ENCODE results near the gene UHRF1. TPM values are rescaled to one million over a fixed set of nuclear protein-coding genes. Genes with fewer than 3 reads are reported as not detected.
"Not testable (repeated sequence)": the region's sequence is repeated elsewhere in the genome, so short reads cannot be mapped to it uniquely, and the experiment has no call there.

The UHRF1 gene
- total RNA-seq, 1 donor from 2014 or later: 141 TPM

GRCh38 chr19:4897146-4897545 is 12.2 kb upstream of the UHRF1 start:
- intact Hi-C loops (cut with micrococcal nuclease): no loop called here

- intact Hi-C loops (cut with micrococcal nuclease): not testable (repeated sequence)
Measured at GRCh38 chr19:4900879-4901278, 8.4 kb upstream of the UHRF1 start.

GRCh38 chr19:4902796-4903195 is 6.5 kb upstream of the UHRF1 start, which contains the start of gene ARRDC5:
Gene ARRDC5 (minus strand): TSS chr19:4902896. CDS start chr19:4902825, 71 bp downstream.
- intact Hi-C loops (cut with micrococcal nuclease): no loop called here

GRCh38 chr19:4904481-4904880 is 4.8 kb upstream of the UHRF1 start:
- intact Hi-C loops (cut with micrococcal nuclease): no loop called here

- intact Hi-C loops (cut with micrococcal nuclease): no loop called here
Measured at GRCh38 chr19:4906963-4907362, 2.3 kb upstream of the UHRF1 start.

GRCh38 chr19:4908360-4908759 is 941 bp upstream of the UHRF1 start:
- intact Hi-C loops (cut with micrococcal nuclease): no loop called here

GRCh38 chr19:4908781-4909155 is 533 bp upstream of the UHRF1 start:
- intact Hi-C loops (cut with micrococcal nuclease): no loop called here

- intact Hi-C loops (cut with micrococcal nuclease): loop anchor here (1.0 to 2.0 kb wide), 4 partner anchors 43 to 185 kb away; partner anchors contain the start of genes KDM4B and PLIN3
Measured at GRCh38 chr19:4909897-4910593, 744 bp downstream of the UHRF1 start.

- intact Hi-C loops (cut with micrococcal nuclease): loop anchor here (1.0 to 2.0 kb wide), 5 partner anchors 38 to 186 kb away; partner anchors contain the start of genes KDM4B and PLIN3
Measured at GRCh38 chr19:4910594-4911281, 1.4 kb downstream of the UHRF1 start.

GRCh38 chr19:4911314-4911713 is 2.0 kb downstream of the UHRF1 start:
- intact Hi-C loops (cut with micrococcal nuclease): loop anchor here (1.0 to 2.0 kb wide), 4 partner anchors 39 to 187 kb away; partner anchors contain the start of gene KDM4B

GRCh38 chr19:4911786-4912672 is 2.7 kb downstream of the UHRF1 start:
- intact Hi-C loops (cut with micrococcal nuclease): loop anchor here (1.0 to 2.0 kb wide), 4 partner anchors 40 to 187 kb away; partner anchors contain the start of gene KDM4B

- intact Hi-C loops (cut with micrococcal nuclease): no loop called here
Measured at GRCh38 chr19:4913996-4914735, 4.9 kb downstream of the UHRF1 start.

- intact Hi-C loops (cut with micrococcal nuclease): no loop called here
Measured at GRCh38 chr19:4914736-4915501, 5.6 kb downstream of the UHRF1 start.

GRCh38 chr19:4916292-4917082 is 7.2 kb downstream of the UHRF1 start:
- intact Hi-C loops (cut with micrococcal nuclease): no loop called here

GRCh38 chr19:4922530-4923275 is 13.4 kb downstream of the UHRF1 start:
- intact Hi-C loops (cut with micrococcal nuclease): no loop called here

- intact Hi-C loops (cut with micrococcal nuclease): no loop called here
Measured at GRCh38 chr19:4923276-4923747, 14.0 kb downstream of the UHRF1 start.

- intact Hi-C loops (cut with micrococcal nuclease): no loop called here
Measured at GRCh38 chr19:4929186-4929585, 19.9 kb downstream of the UHRF1 start.

GRCh38 chr19:4930664-4931063 is 21.4 kb downstream of the UHRF1 start:
- intact Hi-C loops (cut with micrococcal nuclease): no loop called here

Measured in T-helper 2 cell treated with Interferon-gamma antibody and Interleukin-4, amounts not matched to agents 100 ng/mL and 5 ng/mL, for 36 hours (primary cell).